K562 (cell line): ENCODE results near the gene RGS6. TPM values are rescaled to one million over a fixed set of nuclear protein-coding genes. Genes with fewer than 3 reads are reported as not detected.

ENCODE experiments used
- ZFP36 ChIP-seq: fragments of 150-350 bp; IDR thresholded peaks from 2 replicates; pipeline ENCODE4 v1.6.1; 2018; ENCODE audit warnings: low read length, low read depth; ENCODE audit not compliant: partially characterized antibody
- ZNF717 ChIP-seq: fragments of 250-450 bp; sonication (Bioruptor Pico); IDR thresholded peaks from 2 replicates; pipeline ENCODE4 v1.5.0; 2021
- polyA plus RNA-seq, 8 experiments: library from polyadenylated mRNA; depleted of rRNA in 4 of 8; stranded (reverse) in 5 of 8; unstranded in 3 of 8; fragments of >200 nt; fragmentation: Nextera tagmentation in 2 of 8; fragmentation: Illumina TruSeq in 1 of 8; extraction: Ambion mirVana in 2 of 8; extraction: Trizol in 1 of 8; gene quantifications; 2 replicates each; pipeline versions ENCODE4 v1.2.1 to v1.2.3, GENCODE V29; 2011 to 2014; ENCODE audit warnings: inconsistent platforms in 1 of 8, missing spikeins in 1 of 8
- total RNA-seq, 7 experiments: library from RNA; depleted of rRNA in 6 of 7; stranded (reverse); fragments of >200 nt in 6 of 7; fragmentation: Illumina TruSeq in 2 of 7; extraction: Trizol in 2 of 7; gene quantifications; 2 replicates each; pipeline versions ENCODE4 v1.2.1 to v1.2.3, GENCODE V29; 2011 to 2021; ENCODE audit warnings: low replicate concordance in 1 of 7
- TF ChIP-seq, protein P1 (sequence below), 2 experiments: fragments of 150-350 bp in 1 of 2; IDR thresholded peaks; 2 replicates each; pipeline ENCODE4 v1.6.1; 2012 to 2016; ENCODE audit warnings: low read depth in 2 of 2, low read length in 2 of 2, mild to moderate bottlenecking in 1 of 2, moderate library complexity in 1 of 2
- TF ChIP-seq, protein P2 (sequence below): IDR thresholded peaks from 2 replicates; pipeline ENCODE4 v1.6.1; 2011; ENCODE audit warnings: borderline replicate concordance, low read depth, mild to moderate bottlenecking, moderate library complexity, low read length; ENCODE audit not compliant: insufficient read depth, poor library complexity, severe bottlenecking
- TF ChIP-seq, protein P3 (sequence below): fragments of 450-650 bp; formaldehyde crosslinking; IDR thresholded peaks from 2 replicates; pipeline ENCODE4 v1.4.0; 2020; ENCODE audit warnings: mild to moderate bottlenecking, moderate library complexity

Gene RGS6
- total and polyA plus RNA-seq, 9 of the 15 experiments (the other 6 are each of a cell fraction or from before 2014, with no cell fraction given): not detected

DNA sequence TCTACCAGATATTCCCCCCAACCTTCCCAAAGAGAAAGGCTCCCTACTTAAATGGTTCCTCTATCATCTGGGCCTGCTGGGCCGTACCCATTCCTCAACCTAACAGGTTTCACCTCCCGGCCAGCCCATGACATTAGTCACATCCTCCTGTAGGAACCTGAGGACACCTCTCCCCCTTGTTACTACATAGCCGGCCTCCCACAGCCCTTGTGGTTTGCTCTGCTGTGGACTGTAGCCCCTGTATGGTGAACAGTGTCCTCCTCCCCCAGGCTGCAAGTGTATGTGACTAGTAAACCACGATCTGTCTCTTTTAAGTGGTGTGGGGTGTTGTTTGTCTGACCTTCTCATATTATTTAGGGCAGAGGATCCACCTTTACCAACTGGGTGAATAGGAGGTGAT, 371.7 kb downstream of the RGS6 start (continued):
- TF ChIP-seq, protein P1, sequence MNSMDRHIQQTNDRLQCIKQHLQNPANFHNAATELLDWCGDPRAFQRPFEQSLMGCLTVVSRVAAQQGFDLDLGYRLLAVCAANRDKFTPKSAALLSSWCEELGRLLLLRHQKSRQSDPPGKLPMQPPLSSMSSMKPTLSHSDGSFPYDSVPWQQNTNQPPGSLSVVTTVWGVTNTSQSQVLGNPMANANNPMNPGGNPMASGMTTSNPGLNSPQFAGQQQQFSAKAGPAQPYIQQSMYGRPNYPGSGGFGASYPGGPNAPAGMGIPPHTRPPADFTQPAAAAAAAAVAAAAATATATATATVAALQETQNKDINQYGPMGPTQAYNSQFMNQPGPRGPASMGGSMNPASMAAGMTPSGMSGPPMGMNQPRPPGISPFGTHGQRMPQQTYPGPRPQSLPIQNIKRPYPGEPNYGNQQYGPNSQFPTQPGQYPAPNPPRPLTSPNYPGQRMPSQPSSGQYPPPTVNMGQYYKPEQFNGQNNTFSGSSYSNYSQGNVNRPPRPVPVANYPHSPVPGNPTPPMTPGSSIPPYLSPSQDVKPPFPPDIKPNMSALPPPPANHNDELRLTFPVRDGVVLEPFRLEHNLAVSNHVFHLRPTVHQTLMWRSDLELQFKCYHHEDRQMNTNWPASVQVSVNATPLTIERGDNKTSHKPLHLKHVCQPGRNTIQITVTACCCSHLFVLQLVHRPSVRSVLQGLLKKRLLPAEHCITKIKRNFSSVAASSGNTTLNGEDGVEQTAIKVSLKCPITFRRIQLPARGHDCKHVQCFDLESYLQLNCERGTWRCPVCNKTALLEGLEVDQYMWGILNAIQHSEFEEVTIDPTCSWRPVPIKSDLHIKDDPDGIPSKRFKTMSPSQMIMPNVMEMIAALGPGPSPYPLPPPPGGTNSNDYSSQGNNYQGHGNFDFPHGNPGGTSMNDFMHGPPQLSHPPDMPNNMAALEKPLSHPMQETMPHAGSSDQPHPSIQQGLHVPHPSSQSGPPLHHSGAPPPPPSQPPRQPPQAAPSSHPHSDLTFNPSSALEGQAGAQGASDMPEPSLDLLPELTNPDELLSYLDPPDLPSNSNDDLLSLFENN (IDR thresholded peaks at IDR 0.05; ENCODE audit: low read depth in 2 of 2, low read length in 2 of 2): no peak
- TF ChIP-seq ZFP36: no peak
- TF ChIP-seq, protein P2, sequence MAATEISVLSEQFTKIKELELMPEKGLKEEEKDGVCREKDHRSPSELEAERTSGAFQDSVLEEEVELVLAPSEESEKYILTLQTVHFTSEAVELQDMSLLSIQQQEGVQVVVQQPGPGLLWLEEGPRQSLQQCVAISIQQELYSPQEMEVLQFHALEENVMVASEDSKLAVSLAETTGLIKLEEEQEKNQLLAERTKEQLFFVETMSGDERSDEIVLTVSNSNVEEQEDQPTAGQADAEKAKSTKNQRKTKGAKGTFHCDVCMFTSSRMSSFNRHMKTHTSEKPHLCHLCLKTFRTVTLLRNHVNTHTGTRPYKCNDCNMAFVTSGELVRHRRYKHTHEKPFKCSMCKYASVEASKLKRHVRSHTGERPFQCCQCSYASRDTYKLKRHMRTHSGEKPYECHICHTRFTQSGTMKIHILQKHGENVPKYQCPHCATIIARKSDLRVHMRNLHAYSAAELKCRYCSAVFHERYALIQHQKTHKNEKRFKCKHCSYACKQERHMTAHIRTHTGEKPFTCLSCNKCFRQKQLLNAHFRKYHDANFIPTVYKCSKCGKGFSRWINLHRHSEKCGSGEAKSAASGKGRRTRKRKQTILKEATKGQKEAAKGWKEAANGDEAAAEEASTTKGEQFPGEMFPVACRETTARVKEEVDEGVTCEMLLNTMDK: no peak
- TF ChIP-seq ZNF717 (CRISPR knock-in tag): no peak
- TF ChIP-seq, protein P3, sequence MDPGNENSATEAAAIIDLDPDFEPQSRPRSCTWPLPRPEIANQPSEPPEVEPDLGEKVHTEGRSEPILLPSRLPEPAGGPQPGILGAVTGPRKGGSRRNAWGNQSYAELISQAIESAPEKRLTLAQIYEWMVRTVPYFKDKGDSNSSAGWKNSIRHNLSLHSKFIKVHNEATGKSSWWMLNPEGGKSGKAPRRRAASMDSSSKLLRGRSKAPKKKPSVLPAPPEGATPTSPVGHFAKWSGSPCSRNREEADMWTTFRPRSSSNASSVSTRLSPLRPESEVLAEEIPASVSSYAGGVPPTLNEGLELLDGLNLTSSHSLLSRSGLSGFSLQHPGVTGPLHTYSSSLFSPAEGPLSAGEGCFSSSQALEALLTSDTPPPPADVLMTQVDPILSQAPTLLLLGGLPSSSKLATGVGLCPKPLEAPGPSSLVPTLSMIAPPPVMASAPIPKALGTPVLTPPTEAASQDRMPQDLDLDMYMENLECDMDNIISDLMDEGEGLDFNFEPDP: no peak
